Measurements from ENCODE around the gene TERT.
"Not testable (repeated sequence)": the region's sequence is repeated elsewhere in the genome, so short reads cannot be mapped to it uniquely, and the experiment has no call there.

Gene TERT

DNA sequence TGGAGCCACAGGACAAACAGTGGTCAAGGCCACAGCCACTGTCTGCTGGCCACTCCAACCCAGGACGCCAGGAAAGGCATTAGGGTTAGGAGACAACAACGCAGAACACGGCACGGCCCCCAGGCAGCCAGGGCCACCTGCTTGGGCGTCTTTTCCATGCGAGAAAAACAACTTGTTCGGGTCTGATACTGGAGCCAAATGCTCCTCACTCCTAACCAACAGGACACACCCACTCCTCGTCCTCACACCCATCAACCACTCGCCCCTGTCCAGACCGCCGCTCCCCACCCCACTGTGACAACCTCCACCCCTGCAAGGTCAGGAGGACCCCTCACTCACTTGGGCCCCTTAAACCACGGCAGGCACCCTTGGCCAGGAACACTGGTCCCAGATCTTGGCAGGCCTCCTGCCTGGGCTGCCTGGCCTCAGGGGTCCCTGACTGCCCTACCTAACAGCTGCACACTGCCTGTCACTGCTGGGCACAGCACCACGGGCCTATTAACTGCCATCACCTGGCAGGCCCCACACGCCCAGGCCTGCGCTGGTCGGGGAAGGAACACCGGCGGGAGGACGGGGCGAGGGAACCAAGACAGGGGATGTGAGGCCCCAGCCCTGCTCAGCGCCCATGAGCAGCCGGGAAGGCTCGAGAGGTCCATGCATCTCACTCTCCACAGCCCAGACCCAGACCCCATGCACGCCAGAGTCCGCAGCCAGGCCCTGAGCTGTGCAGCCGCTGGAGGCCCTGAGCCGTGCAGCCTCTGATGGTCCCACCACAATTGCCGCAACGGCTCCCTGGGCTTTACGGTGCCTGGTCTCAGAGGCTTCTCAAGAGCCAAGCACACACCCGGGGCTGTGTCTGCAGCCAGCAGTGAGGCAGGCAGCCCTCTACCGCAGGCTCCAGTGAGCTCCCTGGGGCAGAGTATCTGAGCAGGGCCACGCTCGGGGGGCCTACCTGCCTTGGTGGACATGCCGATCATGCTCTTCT, 36.3 kb upstream of the TERT start:
- DNase-seq = no peak

DNA sequence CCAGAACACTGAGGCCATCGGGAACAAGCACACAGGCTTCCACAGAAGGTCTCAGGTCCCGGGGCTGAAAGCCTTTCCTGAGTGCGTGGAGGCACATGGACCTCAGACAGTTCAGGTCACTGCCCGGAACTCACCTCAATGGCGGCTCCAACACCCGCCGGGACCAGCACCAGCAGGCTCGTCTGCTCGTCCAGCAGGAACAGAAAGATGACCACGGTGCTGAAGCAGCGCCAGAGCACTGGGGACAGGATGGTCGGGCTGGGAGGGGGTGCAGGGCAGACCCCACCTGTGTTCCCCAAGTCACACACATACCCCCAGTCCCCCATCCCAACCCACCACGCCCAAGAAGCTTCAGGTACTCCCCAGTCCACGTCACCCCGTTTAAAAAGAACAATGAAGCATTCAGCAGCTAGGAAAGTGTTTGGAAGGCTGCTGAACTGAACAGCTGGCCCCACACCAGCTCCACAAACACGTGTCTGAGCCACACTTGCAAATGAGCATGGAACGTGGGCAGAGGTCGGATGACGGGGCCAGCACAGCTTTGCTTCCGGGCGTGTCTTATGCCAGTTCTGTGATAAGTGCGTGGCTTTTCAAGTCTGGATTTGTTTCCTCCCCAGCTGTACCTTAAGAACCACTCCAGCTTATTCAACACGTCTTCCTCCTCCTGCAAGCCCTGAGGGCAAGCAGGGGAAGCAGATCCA, 35.4 kb upstream of the TERT start:
- no peak for DNase-seq

DNA sequence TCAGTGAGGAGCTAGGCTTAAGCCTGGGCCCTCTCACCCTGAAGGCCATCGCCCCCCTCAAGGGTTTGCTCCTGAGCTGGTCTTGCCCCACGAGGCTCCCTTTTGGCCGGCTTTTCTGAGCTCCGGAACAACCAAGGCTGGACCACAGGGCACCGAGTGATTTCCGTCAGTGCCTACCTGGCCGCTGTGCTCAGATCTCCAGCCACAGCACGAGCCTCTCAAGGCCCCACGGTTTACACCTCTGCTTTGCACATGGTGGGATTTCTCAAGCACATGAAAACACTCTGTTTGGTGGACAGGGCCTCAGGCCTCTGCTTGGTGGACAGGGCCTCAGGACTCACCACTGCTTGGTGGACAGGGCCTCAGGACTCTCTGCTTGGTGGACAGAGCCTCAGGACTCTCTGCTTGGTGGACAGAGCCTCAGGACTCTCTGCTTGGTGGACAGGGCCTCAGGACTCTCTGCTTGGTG, 34.3 kb upstream of the TERT start:
- DNase-seq = no peak

DNA sequence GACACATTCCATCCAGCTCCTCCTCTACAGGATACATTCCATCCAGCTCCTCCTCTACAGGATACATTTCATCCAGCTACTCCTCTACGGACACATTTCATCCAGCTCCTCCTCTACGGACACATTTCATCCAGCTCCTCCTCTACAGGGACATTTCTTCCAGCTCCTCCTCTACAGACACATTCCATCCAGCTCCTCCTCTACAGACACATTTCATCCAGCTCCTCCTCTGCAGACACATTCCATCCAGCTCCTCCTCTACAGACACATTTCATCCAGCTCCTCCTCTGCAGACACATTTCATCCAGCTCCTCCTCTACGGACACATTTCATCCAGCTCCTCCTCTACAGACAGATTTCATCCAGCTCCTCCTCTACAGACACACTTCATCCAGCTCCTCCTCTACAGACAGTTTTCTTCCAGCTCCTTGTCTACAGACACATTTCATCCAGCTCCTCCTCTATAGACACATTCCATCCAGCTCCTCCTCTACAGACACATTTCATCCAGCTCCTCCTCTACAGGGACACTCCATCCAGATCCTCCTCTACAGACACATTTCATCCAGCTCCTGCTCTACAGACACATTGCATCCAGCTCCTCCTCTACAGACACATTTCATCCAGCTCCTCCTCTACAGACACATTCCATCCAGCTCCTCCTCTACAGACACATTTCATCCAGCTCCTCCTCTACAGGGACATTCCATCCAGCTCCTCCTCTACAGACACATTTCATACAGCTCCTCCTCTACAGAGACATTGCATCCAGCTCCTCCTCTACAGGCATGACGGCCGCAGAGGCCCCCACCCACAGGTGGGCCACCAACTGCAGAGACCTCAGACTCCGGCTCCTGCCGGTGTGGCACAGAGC, 33.6 kb upstream of the TERT start:
- DNase-seq = not testable (repeated sequence)

DNA sequence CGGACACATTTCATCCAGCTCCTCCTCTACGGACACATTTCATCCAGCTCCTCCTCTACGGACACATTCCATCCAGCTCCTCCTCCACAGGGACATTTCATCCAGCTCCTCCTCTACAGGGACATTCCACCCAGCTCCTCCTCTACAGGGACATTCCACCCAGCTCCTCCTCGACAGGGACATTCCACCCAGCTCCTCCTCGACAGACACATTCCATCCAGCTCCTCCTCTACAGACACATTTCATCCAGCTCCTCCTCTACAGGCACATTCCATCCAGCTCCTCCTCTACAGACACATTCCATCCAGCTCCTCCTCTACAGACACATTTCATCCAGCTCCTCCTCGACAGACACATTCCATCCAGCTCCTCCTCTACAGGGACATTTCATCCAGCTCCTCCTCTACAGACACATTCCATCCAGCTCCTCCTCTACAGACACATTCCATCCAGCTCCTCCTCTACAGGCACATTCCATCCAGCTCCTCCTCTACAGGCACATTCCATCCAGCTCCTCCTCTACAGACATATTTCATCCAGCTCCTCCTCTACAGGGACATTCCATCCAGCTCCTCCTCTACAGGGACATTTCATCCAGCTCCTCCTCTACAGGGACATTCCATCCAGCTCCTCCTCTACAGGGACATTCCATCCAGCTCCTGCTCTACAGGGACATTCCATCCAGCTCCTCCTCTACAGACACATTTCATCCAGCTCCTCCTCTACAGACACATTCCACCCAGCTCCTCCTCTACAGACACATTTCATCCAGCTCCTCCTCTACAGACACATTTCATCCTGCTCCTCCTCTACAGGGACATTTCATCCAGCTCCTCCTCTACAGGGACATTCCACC, 32.3 kb upstream of the TERT start:
- not testable (repeated sequence) for DNase-seq

DNA sequence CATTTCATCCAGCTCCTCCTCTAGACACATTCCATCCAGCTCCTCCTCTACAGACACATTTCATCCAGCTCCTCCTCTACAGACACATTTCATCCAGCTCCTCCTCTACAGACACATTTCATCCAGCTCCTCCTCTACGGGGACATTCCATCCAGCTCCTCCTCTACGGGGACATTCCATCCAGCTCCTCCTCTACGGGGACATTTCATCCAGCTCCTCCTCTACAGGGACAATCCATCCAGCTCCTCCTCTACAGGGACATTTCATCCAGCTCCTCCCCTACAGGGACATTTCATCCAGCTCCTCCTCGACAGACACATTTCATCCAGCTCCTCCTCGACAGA, 31.6 kb upstream of the TERT start:
- DNase-seq = not testable (repeated sequence)

DNA sequence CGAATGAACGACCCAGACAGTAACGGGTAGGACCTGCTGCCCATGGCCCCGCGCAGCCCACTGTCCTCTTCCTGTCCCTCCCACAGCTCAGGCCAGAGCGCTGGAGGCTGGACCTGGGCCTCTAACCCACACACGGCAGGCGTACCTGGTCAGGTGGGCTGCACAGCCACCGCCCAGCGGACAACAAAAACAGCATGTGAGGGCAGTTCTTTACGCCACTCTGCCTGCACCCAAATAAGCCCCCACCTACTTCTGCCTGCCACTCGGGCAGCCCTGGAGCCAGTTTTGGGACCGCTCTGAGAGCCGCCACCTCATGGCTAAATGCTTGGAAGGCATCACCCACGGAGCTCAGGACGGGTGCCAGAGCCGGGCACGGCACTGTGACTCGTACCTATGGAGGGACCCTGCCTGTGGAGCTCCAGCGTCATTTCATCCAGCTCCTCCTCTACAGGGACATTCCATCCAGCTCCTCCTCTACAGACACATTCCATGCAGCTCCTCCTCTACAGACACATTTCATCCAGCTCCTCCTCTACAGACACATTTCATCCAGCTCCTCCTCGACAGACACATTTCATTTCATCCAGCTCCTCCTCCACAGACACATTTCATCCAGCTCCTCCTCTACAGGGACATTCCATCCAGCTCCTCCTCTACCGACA, 31.1 kb upstream of the TERT start:
- no peak for DNase-seq

DNA sequence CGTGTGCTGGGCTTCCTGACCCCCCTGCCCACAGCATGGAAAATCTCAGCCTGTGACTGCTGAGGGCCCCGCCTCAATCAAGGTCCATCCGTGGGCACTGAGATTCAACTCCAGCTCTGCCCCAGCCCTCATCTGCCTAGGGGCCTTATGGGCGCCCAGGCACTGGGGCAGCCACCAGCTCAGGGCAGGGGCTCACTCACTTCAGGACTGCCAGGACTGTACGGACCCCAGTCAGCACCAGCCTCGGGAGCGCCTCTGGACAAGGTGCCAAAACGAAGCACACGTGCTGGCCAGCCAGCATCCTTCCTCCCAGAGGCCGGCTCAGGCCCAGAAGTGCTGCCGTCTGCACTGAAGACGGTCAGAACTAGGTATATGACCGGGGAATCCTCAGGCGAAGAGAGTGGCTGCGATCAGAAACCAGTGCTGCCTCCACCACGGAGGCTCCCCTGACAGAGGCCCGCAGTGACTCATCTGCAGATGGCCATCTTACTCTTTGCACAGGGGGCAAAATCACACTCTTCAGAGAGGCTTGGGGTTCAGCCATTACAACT, 30.4 kb upstream of the TERT start:
- no peak for DNase-seq

DNA sequence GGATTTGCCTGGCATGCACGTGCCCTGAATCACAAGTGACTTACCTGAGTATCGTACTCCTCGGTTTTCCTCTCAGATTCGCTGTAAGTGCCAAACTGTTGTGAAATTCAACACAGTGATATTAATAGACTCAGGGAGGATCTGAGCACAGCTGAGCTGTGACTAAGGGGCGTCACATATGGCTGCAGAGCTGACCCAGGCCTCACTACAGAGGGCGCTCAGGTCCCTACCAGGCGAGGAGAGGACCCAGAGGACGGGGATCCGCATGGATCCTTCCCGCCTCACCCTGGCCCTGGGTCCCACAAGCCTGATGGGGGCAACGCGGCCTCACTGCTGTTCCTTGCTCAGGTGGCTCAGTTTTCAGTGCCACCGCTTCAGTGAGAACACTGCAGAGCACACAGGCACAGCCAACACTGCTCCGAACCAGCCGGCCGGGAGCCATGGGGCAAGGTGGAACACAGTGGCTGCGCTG, 29.9 kb upstream of the TERT start:
- DNase-seq = no peak

DNA sequence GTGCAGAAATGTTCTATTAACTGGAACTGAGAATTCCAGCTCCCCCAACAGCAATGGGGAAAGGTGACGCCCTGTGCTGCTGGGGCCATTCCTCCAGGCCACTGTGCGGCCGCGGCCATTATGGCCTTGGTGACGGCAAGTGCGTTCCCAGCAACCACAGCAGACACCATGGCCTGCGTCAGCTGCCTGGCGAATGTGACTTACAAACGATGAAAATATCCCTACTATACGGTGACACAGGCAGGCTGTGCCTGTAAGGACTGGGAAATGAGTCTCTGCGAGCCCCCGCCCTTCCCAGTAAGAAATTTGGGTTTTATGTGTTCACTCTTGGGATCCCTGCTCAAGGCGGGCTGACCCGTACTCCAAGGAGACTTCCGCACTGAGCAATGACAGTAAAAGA, 29.4 kb upstream of the TERT start:
- DNase-seq = no peak

DNA sequence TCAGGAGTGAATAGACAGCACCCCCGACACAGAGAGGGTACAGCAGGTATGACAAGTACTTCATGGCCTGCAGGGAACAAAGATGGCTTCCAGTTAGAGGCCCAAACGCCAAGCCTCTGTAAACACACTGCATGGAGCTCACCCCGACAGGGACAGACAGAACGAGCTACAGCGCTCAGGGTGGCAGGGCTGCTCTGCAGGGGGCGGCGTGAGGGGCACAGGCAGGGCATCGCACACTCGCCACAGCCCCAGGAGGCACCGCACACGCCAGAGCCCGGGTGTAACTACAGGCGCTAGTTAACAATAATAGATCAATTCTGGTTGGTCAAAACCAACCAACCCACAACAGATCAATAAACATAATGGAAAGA, 28.9 kb upstream of the TERT start:
- no peak for DNase-seq

DNA sequence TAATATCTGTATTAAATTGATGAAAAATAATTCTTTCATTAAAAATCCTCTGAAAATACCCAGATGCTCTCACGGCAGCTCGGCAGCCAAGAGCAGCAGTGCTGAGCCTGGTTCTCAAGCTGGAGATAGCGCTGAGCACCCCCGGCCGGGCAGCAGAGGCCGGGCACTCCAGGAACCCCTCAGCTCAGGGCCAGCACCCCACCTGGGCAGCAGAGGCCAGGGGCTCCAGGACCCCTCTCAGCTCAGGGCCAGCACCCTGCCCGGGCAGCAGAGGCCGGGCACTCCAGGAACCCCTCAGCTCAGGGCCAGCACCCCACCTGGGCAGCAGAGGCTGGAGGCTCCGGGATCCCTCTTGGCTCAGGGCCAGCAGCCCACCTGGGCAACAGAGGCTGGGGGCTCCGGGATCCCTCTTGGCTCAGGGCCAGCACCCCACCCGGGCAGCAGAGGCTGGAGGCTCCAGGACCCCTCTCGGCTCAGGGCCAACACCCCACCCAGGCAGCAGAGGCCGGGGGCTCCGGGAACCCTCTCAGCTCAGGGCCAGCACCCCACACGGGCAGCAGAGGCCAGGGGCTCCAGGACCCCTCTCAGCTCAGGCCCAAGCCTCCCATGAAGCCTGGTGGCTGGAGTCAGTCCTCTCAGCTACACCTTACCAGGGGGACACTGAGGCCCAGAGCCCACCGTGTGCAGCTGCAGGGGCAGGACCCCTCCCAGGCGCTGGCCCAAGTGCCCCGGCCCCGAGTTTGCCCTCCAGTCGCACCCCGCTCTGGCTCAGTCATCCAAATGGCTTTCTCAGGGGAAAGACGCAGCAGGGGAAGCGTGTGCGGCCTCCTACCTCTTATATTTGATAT, 28.3 kb upstream of the TERT start:
- no peak for DNase-seq

DNA sequence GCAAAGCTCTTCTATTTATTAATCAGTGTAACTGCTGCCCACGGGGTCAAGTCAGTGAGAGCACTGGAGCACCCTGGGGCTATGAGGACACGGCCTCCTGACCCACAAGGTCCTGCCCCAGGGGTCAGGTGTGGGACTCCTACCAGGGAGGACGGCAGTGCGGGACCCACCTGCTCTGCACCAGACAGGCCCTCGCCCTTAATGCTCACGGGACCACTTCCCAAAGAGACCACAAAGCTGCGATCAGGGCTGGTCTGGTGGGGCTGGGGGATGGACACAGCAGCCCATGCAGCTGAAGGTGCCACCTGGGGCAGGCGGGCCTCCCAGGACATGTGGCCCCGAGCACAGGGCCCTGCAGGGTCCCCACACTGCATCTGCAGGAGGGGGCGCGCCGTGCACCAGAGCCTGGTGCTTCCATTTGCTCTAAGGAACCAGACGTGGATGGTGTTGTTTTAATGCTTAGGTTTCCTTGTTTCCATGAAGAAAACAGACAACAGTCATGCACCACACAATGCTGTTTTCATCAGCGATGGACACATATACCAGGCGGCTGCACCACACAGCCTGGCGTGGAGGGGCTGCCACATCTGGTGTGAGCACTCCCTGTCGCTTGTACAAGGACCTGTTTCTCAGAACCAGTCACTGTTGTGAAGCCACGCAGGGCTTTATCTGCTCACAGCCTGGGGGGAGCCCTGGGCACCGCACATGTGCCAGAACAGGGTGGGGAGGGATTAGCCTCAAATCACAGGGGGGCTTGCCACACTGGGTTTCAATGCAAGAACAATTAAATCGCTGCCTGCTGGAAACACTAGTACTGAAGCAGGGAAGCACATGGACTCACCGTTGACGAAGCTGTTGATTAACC, 27.4 kb upstream of the TERT start:
- DNase-seq = no peak

DNA sequence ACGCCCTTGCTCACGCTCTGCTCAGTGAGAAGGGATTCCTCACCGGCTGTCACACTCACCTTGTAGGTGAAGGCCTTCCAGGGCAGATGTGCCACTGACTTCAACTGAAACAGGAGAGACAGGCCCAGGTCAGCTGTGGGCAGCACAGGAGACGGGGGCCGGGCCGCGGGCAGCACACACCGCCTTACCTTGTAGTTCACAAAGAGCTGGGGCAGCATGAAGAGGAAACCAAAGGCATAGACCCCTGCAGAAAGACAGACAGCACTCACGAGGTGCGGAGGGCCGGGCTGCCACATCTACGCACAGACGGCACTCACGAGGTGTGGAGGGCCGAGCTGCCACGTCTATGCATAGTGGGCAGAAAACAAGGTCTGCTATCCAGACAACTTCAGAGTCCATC, 26.7 kb upstream of the TERT start:
- no peak for DNase-seq

DNA sequence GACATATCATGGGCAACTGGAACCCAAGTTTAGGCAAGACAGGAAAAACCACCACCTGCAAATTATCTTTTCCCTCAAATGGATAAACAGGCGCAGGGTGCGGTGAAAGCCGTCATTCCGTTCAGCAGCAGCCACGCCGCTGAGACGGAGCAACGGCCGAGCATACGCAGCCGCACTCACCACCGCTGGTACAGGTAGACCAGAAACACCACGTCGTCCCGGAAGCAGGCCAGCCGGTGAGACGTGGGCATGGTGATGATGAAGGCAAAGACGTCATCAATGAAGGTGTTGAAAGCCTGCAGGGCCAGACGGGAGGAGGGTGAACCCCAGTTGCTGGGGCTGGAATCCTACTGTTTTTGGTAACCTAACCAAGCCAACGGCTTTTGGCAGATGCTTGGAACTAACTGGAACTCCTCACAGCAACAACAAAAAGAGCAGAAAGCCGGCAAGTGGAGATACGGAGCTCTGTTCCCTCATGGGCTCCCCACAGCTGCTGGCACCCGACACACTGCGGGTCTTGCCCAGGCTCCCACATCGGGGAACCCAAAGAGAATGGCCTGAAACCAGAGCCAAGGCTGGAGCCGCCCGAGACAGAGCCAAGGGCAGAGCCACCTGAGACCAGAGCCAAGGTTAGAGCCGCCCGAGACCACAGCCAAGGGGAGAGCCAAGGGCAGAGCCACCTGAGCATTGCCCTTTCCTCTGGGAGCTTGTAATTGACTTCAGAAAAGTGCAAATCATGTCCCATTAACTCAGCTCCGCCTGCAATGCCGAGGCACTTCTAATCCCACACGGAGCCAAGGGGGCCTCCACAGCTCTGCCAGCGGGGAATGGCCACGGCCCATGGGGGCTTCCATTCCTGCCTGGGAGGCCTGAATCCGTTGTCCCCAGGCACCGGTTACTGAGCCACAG, 25.8 kb upstream of the TERT start:
- DNase-seq = no peak

DNA sequence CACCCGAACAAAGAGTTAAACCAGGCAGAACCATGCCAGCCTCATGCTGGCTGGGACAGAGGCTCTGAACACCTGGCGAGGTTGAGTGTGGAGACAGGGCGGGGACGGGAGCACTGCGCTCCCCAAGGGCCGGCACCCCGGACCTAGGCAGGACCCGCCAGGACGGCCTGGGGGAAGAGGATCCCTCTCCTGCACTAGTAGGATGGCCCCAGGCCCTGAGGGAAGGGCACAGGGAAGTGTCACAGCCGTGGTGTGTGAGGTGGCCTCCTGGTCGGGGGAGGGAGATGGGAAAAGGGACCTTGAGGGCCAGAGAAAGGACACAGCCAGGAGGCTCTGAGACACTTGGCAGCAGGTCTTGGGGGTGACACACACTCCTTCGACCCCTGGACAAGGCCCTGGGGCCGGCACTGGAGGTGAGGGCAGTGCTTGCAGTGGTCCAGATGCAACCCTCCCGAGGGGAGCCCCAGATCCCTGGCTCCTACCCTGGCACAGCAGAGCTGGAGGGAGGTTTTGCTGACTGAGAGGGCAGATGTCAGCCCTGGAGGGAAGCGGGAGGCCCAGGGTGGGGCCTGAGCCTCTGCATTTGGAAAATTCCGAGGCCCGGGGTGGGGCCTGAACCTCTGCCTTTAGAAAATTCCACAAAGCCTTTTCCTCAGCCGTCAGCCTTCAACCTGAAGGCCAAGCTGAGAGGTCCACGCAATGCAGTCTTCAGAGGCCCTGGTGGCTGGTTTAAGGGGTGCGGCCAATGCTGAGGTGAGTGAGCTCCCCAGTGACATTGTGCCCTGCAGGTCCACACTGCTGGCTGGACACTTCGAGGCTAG, 24.8 kb upstream of the TERT start:
- no peak for DNase-seq

DNA sequence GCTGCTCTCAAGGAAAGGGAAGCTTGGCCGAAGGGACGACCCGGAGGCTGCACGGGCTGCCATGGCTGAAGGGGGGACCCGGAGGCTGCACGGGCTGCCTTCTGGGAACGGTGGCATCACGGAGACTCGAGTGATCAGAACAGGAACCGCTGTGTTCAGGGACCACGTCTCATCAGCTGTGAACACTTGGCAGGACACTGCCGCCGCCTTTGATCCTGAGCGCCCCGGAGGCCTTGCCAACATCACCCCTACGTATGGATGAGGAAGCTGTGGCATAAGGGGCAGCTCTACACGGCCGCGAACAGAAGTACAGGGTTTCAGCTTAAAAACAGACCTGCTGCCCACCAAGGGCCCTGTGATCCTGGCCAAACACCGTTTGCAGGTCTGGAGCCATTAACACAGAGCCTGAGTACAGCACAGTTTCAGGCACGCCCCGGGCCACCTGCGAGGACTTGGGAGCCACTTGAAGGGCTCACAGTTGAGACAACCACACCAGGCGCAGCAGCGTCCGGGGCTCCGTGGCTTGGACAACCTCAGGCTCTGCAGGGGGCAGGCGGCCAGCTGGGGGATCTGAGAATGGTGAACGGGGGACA, 23.9 kb upstream of the TERT start:
- DNase-seq = no peak

Data from stimulated activated CD4-positive, alpha-beta T cell treated with anti-CD3 and anti-CD28 coated beads, Interleukin-1b, Interleukin-23, amount 100 ng/mL, for 48 hours (primary cell).